C4-2B (cell line): Measurements from ENCODE around the gene PRKG1.
"Not testable (repeated sequence)": the region's sequence is repeated elsewhere in the genome, so short reads cannot be mapped to it uniquely, and the experiment has no call there.

Experiments
- H3K27ac ChIP-seq: fragments of 450-650 bp; 2 replicates; pipeline ENCODE4 v1.5.1; 2017
- CTCF ChIP-seq: fragments of 450-650 bp; conservative IDR thresholded peaks from 2 replicates; pipeline ENCODE4 v1.5.1; 2017; ENCODE audit warnings: mild to moderate bottlenecking
- ZFX ChIP-seq: fragments of 450-650 bp; IDR thresholded peaks from 2 replicates; pipeline ENCODE4 v1.6.1; 2017

Gene PRKG1

GRCh38 chr10:51260376-51260775 lies 186.1 kb downstream of the PRKG1 start:
- H3K27ac ChIP-seq = no peak overlapping the region
- TF ChIP-seq ZFX (no peak), CTCF (no peak)

GRCh38 chr10:51266496-51266895 lies 192.2 kb downstream of the PRKG1 start:
- TF ChIP-seq ZFX (no peak), CTCF (no peak)
- H3K27ac ChIP-seq = no peak overlapping the region

GRCh38 chr10:51267980-51268570 lies 193.8 kb downstream of the PRKG1 start:
- not testable (repeated sequence) for H3K27ac ChIP-seq

GRCh38 chr10:51269821-51270220 lies 195.5 kb downstream of the PRKG1 start:
- no peak for TF ChIP-seq ZFX
- no peak for TF ChIP-seq CTCF
- no peak overlapping the region for H3K27ac ChIP-seq

GRCh38 chr10:51270936-51271530 lies 196.7 kb downstream of the PRKG1 start:
- H3K27ac ChIP-seq = no peak overlapping the region
- TF ChIP-seq ZFX = no peak
- TF ChIP-seq CTCF = no peak

- not testable (repeated sequence) for H3K27ac ChIP-seq
Observed at GRCh38 chr10:51272099-51272498, 197.8 kb downstream of the PRKG1 start.

- TF ChIP-seq ZFX (no peak), CTCF (no peak)
- H3K27ac ChIP-seq = no peak overlapping the region
Observed at GRCh38 chr10:51272555-51272954, 198.3 kb downstream of the PRKG1 start.

GRCh38 chr10:51273574-51273973 lies 199.3 kb downstream of the PRKG1 start:
- no peak overlapping the region for H3K27ac ChIP-seq
- TF ChIP-seq CTCF (no peak), ZFX (no peak)

- H3K27ac ChIP-seq = not testable (repeated sequence)
Observed at GRCh38 chr10:51276097-51276496, 201.8 kb downstream of the PRKG1 start.

- not testable (repeated sequence) for H3K27ac ChIP-seq
Observed at GRCh38 chr10:51281387-51281786, 207.1 kb downstream of the PRKG1 start.
